ENCODE results near the gene CDC73.

The CDC73 gene

GRCh38 chr1:193121616-193122593, at the start of gene CDC73:
Gene CDC73, plus strand, starts transcription at chr1:193122031. Its CDS starts 170 bp downstream, at chr1:193122201.
- in situ Hi-C loops (cut with MboI; ENCODE audit: low sequenced_read_pairs) = no loop called here

- in situ Hi-C loops (cut with MboI; ENCODE audit: low sequenced_read_pairs) = no loop called here
These were observed 43.8 kb upstream of the CDC73 start for GRCh38 chr1:193077991-193078390.

- in situ Hi-C loops (cut with MboI; ENCODE audit: low sequenced_read_pairs) = no loop called here
These were observed 42.6 kb upstream of the CDC73 start for GRCh38 chr1:193079187-193079586.

GRCh38 chr1:193083365-193084088, 38.3 kb upstream of the CDC73 start:
- in situ Hi-C loops (cut with MboI; ENCODE audit: low sequenced_read_pairs) = no loop called here

- in situ Hi-C loops (cut with MboI; ENCODE audit: low sequenced_read_pairs) = no loop called here
These were observed 36.6 kb upstream of the CDC73 start for GRCh38 chr1:193085263-193085662.

GRCh38 chr1:193086342-193086741, 35.5 kb upstream of the CDC73 start:
- in situ Hi-C loops (cut with MboI; ENCODE audit: low sequenced_read_pairs) = no loop called here

- in situ Hi-C loops (cut with MboI; ENCODE audit: low sequenced_read_pairs) = no loop called here
These were observed 33.9 kb upstream of the CDC73 start for GRCh38 chr1:193087893-193088292.

- in situ Hi-C loops (cut with MboI; ENCODE audit: low sequenced_read_pairs) = no loop called here
These were observed 31.0 kb upstream of the CDC73 start for GRCh38 chr1:193090865-193091264.

- in situ Hi-C loops (cut with MboI; ENCODE audit: low sequenced_read_pairs) = no loop called here
These were observed 27.7 kb upstream of the CDC73 start for GRCh38 chr1:193094112-193094511.

- in situ Hi-C loops (cut with MboI; ENCODE audit: low sequenced_read_pairs) = no loop called here
These were observed 19.2 kb upstream of the CDC73 start for GRCh38 chr1:193102662-193103061.

GRCh38 chr1:193103759-193104501, 17.9 kb upstream of the CDC73 start:
- in situ Hi-C loops (cut with MboI; ENCODE audit: low sequenced_read_pairs) = no loop called here

- in situ Hi-C loops (cut with MboI; ENCODE audit: low sequenced_read_pairs) = no loop called here
These were observed 17.3 kb upstream of the CDC73 start for GRCh38 chr1:193104502-193104906.

GRCh38 chr1:193104907-193105820, 16.7 kb upstream of the CDC73 start, which contains the start of gene GLRX2:
Gene GLRX2, minus strand, starts transcription at chr1:193105414. Its CDS starts 32 bp downstream, at chr1:193105382.
- in situ Hi-C loops (cut with MboI; ENCODE audit: low sequenced_read_pairs) = no loop called here

- in situ Hi-C loops (cut with MboI; ENCODE audit: low sequenced_read_pairs) = no loop called here
These were observed 16.0 kb upstream of the CDC73 start for GRCh38 chr1:193105821-193106177.

GRCh38 chr1:193108471-193108870, 13.4 kb upstream of the CDC73 start:
- in situ Hi-C loops (cut with MboI; ENCODE audit: low sequenced_read_pairs) = no loop called here

- in situ Hi-C loops (cut with MboI; ENCODE audit: low sequenced_read_pairs) = no loop called here
These were observed 12.2 kb upstream of the CDC73 start for GRCh38 chr1:193109619-193110018.

GRCh38 chr1:193110246-193110645, 11.6 kb upstream of the CDC73 start:
- in situ Hi-C loops (cut with MboI; ENCODE audit: low sequenced_read_pairs) = no loop called here

- in situ Hi-C loops (cut with MboI; ENCODE audit: low sequenced_read_pairs) = no loop called here
These were observed 11.0 kb upstream of the CDC73 start for GRCh38 chr1:193110864-193111263.

- in situ Hi-C loops (cut with MboI; ENCODE audit: low sequenced_read_pairs) = no loop called here
These were observed 10.2 kb upstream of the CDC73 start for GRCh38 chr1:193111641-193112090.

Data from hTERT RPE-1 (cell line).